ENCODE data around the gene CSTF1.
A peak's percentile ranks its signal among the peaks of the same experiment; 100 is the strongest.
"Not testable (repeated sequence)": the region's sequence is repeated elsewhere in the genome, so short reads cannot be mapped to it uniquely, and the experiment has no call there.

CSTF1 gene

GRCh38 chr20:56381501-56381900 lies 10.9 kb upstream of the CSTF1 start:
- TF ChIP-seq PAX5 (IDR thresholded peaks at IDR 0.05; ENCODE audit: insufficient read depth, low read length, severe bottlenecking) (no peak), SPI1 (IDR thresholded peaks at IDR 0.05; ENCODE audit: low read depth, low read length) (no peak), TAF1 (IDR thresholded peaks at IDR 0.05; ENCODE audit: low read depth, low read length) (no peak), POLR2AphosphoS5 (IDR thresholded peaks at IDR 0.05; ENCODE audit: low read depth, low read length) (no peak), POLR2A (IDR thresholded peaks at IDR 0.05; ENCODE audit: low read depth, low read length) (no peak), POU2F2 (IDR thresholded peaks at IDR 0.05; ENCODE audit: low read depth, low read length) (no peak)
- DNase-seq (ENCODE audit: insufficient read length, low spot score) (no peak), FAIRE-seq (no peak)

- no peak for FAIRE-seq
- no peak for DNase-seq (ENCODE audit: insufficient read length, low spot score)
- TF ChIP-seq POLR2AphosphoS5 (IDR thresholded peaks at IDR 0.05; ENCODE audit: low read depth, low read length) (no peak), POU2F2 (IDR thresholded peaks at IDR 0.05; ENCODE audit: low read depth, low read length) (no peak), POLR2A (IDR thresholded peaks at IDR 0.05; ENCODE audit: low read depth, low read length) (no peak), PAX5 (IDR thresholded peaks at IDR 0.05; ENCODE audit: insufficient read depth, low read length, severe bottlenecking) (no peak), TAF1 (IDR thresholded peaks at IDR 0.05; ENCODE audit: low read depth, low read length) (no peak), SPI1 (IDR thresholded peaks at IDR 0.05; ENCODE audit: low read depth, low read length) (no peak)
These were observed 9.7 kb upstream of the CSTF1 start for GRCh38 chr20:56382696-56383095.

GRCh38 chr20:56383334-56383733 lies 9.1 kb upstream of the CSTF1 start:
- DNase-seq (ENCODE audit: insufficient read length, low spot score): no peak
- TF ChIP-seq POLR2A (IDR thresholded peaks at IDR 0.05; ENCODE audit: low read depth, low read length) (no peak), POU2F2 (IDR thresholded peaks at IDR 0.05; ENCODE audit: low read depth, low read length) (no peak), SPI1 (IDR thresholded peaks at IDR 0.05; ENCODE audit: low read depth, low read length) (no peak), POLR2AphosphoS5 (IDR thresholded peaks at IDR 0.05; ENCODE audit: low read depth, low read length) (no peak), PAX5 (IDR thresholded peaks at IDR 0.05; ENCODE audit: insufficient read depth, low read length, severe bottlenecking) (no peak), TAF1 (IDR thresholded peaks at IDR 0.05; ENCODE audit: low read depth, low read length) (no peak)
- FAIRE-seq: no peak

- no peak for FAIRE-seq
- TF ChIP-seq POLR2A (IDR thresholded peaks at IDR 0.05; ENCODE audit: low read depth, low read length) (no peak), PAX5 (IDR thresholded peaks at IDR 0.05; ENCODE audit: insufficient read depth, low read length, severe bottlenecking) (no peak), TAF1 (IDR thresholded peaks at IDR 0.05; ENCODE audit: low read depth, low read length) (no peak), SPI1 (IDR thresholded peaks at IDR 0.05; ENCODE audit: low read depth, low read length) (no peak), POLR2AphosphoS5 (IDR thresholded peaks at IDR 0.05; ENCODE audit: low read depth, low read length) (no peak), POU2F2 (IDR thresholded peaks at IDR 0.05; ENCODE audit: low read depth, low read length) (no peak)
- DNase-seq (ENCODE audit: insufficient read length, low spot score): no peak
These were observed 7.3 kb upstream of the CSTF1 start for GRCh38 chr20:56385130-56385529.

GRCh38 chr20:56386219-56386618 lies 6.2 kb upstream of the CSTF1 start:
- TF ChIP-seq POLR2AphosphoS5 (IDR thresholded peaks at IDR 0.05; ENCODE audit: low read depth, low read length) (no peak), POU2F2 (IDR thresholded peaks at IDR 0.05; ENCODE audit: low read depth, low read length) (no peak)
- FAIRE-seq (no peak), DNase-seq (ENCODE audit: insufficient read length, low spot score) (no peak)

GRCh38 chr20:56388882-56389281 lies 3.6 kb upstream of the CSTF1 start:
- TF ChIP-seq POU2F2 (IDR thresholded peaks at IDR 0.05; ENCODE audit: low read depth, low read length): no peak
- TF ChIP-seq PAX5 (IDR thresholded peaks at IDR 0.05; ENCODE audit: insufficient read depth, low read length, severe bottlenecking): no peak
- TF ChIP-seq SPI1 (IDR thresholded peaks at IDR 0.05; ENCODE audit: low read depth, low read length): no peak
- no peak for TF ChIP-seq POLR2A (IDR thresholded peaks at IDR 0.05; ENCODE audit: low read depth, low read length)
- TF ChIP-seq POLR2AphosphoS5 (IDR thresholded peaks at IDR 0.05; ENCODE audit: low read depth, low read length): no peak
- no peak for TF ChIP-seq TAF1 (IDR thresholded peaks at IDR 0.05; ENCODE audit: low read depth, low read length)
- DNase-seq (ENCODE audit: insufficient read length, low spot score) (no peak), FAIRE-seq (no peak)

- no peak for TF ChIP-seq SPI1 (IDR thresholded peaks at IDR 0.05; ENCODE audit: low read depth, low read length)
- TF ChIP-seq POLR2A (IDR thresholded peaks at IDR 0.05; ENCODE audit: low read depth, low read length): no peak
- no peak for TF ChIP-seq TAF1 (IDR thresholded peaks at IDR 0.05; ENCODE audit: low read depth, low read length)
- no peak for TF ChIP-seq PAX5 (IDR thresholded peaks at IDR 0.05; ENCODE audit: insufficient read depth, low read length, severe bottlenecking)
- TF ChIP-seq POLR2AphosphoS5 (IDR thresholded peaks at IDR 0.05; ENCODE audit: low read depth, low read length): no peak
- TF ChIP-seq POU2F2 (IDR thresholded peaks at IDR 0.05; ENCODE audit: low read depth, low read length): no peak
- DNase-seq (ENCODE audit: insufficient read length, low spot score): no peak
- no peak for FAIRE-seq
These were observed 2.6 kb upstream of the CSTF1 start for GRCh38 chr20:56389807-56390206.

GRCh38 chr20:56390396-56390795 lies 2.0 kb upstream of the CSTF1 start:
- not testable (repeated sequence) for FAIRE-seq; DNase-seq (ENCODE audit: insufficient read length, low spot score)

GRCh38 chr20:56391037-56391436 lies 1.4 kb upstream of the CSTF1 start:
- no peak for DNase-seq (ENCODE audit: insufficient read length, low spot score)
- no peak for TF ChIP-seq TAF1 (IDR thresholded peaks at IDR 0.05; ENCODE audit: low read depth, low read length)
- TF ChIP-seq POU2F2 (IDR thresholded peaks at IDR 0.05; ENCODE audit: low read depth, low read length): no peak
- TF ChIP-seq POLR2A (IDR thresholded peaks at IDR 0.05; ENCODE audit: low read depth, low read length): no peak; the same call in 1 of the 2 replicates
- no peak for FAIRE-seq

GRCh38 chr20:56391596-56392131 lies 781 bp upstream of the CSTF1 start:
- no peak for FAIRE-seq
- TF ChIP-seq SPI1 (IDR thresholded peaks at IDR 0.05; ENCODE audit: low read depth, low read length): no peak
- TF ChIP-seq POLR2AphosphoS5 (IDR thresholded peaks at IDR 0.05; ENCODE audit: low read depth, low read length): 0 out of 2 replicates have a peak, but pooled peaks have one; percentile 5
- DNase-seq (ENCODE audit: insufficient read length, low spot score): no peak
